ENCODE measurements around the gene DCBLD1. TPM values are rescaled to one million over a fixed set of nuclear protein-coding genes. Genes with fewer than 3 reads are reported as not detected.

The DCBLD1 gene
- total RNA-seq, 1 donor from 2014 or later: 32.3 TPM

DNA sequence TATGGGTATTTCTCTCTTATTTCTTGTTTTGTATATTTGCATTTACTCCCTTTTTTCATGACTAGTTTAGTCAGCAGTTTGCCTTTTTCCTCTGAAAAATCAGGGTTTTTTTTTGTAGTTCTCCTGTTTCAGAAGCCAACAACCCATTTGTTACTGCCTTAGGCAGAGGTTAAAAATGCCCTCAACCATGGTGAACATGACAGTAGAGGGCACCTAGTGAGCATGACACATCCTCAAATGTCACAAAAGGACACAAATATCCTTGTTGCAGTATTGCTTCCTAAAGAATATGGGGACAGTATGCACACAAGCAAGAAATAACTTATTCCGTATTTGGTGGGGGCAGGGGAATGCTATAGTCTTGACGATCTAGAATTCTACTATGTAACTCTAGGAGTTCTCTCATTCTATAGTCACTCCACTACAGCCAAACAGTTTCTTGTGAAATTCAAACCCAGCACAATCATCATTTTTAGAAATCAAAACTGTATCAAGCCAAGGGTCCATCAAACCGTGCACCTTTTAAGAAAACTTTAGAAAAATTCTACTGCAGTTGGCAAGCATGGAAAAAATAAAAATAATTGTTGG, 72.9 kb downstream of the DCBLD1 start:
- peak in 1 of 2 donors; percentile 26 for DNase-seq (ENCODE audit: low read depth in 2 of 2)

DNA sequence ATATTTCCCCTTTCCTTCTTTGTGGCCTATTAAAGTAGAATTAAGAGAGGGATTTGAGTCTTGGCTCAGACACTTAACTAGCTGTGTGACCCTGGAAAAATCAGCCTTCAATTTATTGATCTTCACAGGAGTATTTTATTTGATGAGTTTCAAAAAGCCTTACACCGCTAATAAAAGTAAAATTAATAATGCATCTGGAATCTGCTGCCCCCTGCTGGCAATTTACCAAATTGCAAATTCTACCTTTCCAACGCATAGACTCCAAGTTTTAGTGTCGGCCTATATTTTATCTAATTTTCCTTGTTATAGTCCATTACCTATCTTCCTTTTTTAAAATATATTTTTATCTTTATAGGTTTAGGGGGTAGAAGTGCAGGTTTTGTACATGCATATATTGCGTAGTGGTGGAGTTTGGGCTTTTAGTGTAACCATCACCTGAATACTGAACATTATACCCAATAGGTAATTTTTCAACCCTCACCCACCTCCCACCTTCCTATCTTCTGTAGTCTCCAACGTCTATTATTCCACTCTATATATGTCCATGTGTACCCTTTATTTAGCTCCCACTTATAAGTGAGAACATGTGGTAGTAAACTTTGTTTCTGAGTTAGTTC, 73.5 kb downstream of the DCBLD1 start:
- DNase-seq (ENCODE audit: low read depth in 2 of 2): peak; percentile 43 to 61

GRCh38 chr6:117557951-117558350, 75.5 kb downstream of the DCBLD1 start:
- no peak for DNase-seq (ENCODE audit: low read depth in 2 of 2)

DNA sequence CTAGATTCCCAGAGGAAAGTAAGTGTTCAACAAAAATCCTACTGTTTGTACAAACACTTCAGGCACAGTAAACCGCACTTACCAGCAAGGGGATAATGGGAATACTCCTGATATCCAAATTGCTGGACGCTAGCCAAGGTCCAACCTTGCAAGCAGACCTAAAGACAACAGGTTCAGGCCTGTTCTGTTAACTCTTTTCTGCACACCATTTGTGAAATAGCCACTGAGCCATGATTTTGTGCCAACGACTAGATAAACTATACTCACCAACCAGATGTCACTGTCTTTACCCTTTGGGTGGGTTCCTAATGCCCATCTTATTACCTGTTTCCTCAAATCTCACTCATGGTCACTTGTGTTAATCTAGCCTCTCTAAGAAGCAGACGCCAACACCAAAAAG, 76.3 kb downstream of the DCBLD1 start:
- no peak for DNase-seq (ENCODE audit: low read depth in 2 of 2)

GRCh38 chr6:117559299-117559698, 76.8 kb downstream of the DCBLD1 start:
- DNase-seq (ENCODE audit: low read depth in 2 of 2): no peak

DNA sequence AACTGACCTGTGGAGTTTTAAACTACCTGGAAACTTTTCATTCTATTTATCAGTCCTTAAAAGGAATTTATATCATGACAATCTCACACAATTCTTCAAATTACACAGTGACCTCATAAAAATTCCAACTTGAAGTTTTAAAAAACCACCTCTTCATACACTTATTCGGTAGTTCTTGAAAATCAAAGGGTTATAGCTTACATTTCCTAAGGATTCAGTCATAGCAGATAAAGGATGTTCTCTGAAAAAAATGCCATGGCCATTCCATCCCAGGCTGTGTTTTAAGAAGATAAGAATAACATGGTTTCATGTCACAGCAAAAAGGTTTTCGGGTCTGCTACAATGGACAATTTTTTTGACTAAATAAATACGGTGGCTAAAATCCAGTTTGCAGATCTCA, 78.7 kb downstream of the DCBLD1 start:
- no peak for DNase-seq (ENCODE audit: low read depth in 2 of 2)

DNA sequence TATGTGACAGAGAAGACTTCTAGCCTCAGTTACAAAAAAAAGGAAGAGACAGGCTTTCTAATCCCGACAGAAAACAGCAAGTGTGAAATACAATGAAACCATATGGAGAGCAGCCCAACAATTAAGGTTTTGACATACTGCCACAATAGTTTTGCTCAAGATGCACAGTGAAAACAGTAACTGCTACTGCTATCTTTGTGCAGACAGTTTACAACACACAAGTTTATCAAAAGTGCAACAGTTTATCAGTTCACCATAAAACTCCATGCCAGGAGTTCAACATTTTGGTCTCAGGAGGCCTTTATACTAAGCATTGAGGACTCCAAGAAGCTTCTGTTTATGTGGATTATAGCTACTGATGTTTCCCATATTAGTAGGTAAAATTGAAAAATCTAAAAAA, 82.2 kb downstream of the DCBLD1 start:
- no peak for DNase-seq (ENCODE audit: low read depth in 2 of 2)

DNA sequence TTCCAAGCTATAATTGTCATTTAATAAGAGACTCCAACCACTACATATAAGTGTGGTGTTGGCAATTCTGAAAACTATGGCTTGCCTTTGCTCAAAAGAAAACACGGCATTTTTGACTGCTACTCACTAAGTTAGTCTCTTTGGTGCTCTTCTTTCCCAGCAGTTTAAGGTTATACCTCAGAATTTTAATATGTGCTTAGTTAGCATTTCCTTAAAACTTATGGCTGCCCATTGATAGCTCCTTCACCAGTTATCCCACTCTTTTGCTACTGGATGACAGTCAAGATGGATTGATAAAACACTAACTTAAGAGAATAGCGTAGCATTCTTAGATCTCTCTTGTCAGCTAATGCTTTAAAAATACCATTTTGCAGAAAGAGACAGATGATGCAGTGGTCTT, 85.8 kb downstream of the DCBLD1 start:
- DNase-seq (ENCODE audit: low read depth in 2 of 2): no peak

DNA sequence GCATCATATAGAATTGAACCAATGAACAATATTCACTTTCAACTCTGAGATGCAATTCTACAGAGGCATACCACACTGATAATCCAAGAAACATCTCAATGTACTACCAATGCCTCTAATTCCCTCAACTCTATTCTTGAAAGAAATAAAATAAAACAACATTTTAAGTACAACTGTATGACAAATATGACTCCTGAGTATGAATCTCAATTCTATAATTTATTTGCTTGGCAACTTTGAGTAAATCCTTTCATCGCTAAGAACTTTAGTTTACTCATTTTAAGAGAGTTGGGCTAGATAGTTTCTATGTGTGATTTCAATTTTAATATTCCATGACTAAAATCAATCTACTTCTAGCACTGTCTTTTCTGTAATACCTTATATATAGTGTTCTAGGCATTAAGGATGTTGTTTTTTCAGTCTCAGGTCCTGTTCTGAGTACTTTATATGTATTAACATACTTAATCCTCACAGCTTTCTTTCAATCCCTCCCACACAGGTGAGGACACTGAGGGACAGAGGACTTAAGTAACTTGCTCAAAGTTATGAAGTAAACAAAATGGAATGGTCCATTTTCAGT, 86.4 kb downstream of the DCBLD1 start:
- no peak for DNase-seq (ENCODE audit: low read depth in 2 of 2)

DNA sequence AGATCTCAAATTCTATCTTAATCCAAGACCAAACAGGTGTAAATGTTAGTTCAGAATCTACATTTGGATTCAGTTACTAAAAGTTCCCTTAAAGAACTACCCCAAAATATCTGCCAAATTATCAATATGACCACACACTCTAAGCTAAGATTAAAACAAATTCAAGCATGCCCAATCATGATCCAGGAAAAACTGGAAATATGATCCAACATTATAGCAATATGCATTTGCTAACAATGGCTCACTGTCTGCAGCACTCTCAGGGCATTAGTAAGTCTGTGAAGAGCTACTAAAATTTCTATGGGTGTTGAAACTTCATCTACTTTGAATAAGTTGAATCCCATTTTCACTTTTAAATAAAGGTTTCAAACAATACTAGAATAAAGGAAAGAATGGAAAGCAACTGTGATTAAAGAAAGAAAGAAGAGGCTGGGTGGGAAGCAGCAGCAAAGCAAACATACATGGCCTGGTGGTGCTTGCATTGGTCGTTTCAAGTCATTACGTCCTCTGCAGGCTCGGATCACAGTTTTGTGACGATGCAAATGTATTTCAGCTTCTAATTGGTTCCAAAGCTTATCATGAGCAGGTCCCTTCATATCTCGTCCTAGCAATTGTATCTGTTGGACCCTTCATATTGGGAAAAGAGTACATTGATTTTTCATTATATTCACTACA, 90.7 kb downstream of the DCBLD1 start:
- no peak for DNase-seq (ENCODE audit: low read depth in 2 of 2)

DNA sequence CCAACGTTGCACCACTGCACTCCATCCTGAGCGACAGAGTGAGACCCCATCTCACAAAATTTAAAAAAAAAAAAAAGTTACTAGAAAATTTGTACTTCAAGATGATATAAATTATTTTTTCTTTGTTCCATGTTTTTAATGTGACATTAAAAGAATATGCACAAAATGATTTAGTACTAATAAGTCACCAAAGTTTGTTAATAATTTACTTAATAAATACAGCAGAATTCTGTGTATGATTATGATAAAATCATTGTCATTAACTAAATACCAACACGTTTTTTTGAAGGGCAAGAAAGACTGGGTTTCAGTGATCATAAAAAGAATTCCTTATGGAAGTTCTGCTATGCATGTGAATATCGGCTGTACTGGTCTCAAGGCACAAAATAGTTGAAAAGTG, 91.7 kb downstream of the DCBLD1 start:
- no peak for DNase-seq (ENCODE audit: low read depth in 2 of 2)

DNA sequence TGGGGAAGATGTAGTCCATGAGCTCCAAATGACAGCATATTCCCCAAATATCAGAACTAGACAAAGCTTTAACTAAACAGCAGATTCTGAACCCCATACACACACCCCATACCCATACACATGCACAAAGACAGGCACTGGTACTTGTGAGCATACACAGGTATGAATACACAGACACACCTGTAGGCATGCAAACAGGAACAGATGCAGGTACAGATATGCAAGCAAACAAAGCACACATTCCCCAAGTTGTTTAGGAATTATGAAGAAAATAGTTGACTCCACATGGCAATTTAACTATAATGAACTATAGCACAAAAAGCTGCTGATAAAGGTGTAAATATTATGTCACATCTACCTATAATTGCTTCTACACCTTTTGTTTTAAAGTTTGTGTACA, 103.2 kb downstream of the DCBLD1 start:
- no peak for DNase-seq (ENCODE audit: low read depth in 2 of 2)

GRCh38 chr6:117590447-117590846, 108.0 kb downstream of the DCBLD1 start:
- DNase-seq (ENCODE audit: low read depth in 2 of 2): no peak

DNA sequence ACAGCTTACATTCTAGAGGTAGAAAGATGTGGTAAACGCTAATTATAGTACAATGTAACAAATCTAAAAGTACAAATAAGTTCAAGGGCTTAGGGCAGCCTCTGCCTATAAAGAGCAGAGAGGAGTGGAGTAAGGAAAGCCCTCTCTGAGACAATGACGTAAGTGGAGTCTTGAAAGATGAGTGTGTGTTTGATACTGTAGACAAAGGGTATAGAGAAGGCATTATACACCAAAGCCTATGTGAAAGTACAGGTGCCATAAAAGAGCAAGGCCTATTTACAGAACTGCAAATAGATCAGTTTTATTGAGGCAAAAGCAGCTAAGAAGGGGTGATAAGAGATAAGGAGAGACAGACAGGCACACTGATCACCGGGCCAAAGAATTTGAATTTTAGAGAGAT, 108.9 kb downstream of the DCBLD1 start:
- peak in 1 of 2 donors; percentile 6 for DNase-seq (ENCODE audit: low read depth in 2 of 2)

- DNase-seq (ENCODE audit: low read depth in 2 of 2): no peak
Observed at GRCh38 chr6:117592983-117593759, 110.7 kb downstream of the DCBLD1 start.

- DNase-seq (ENCODE audit: low read depth in 2 of 2): no peak
Observed at GRCh38 chr6:117595099-117595923, 112.8 kb downstream of the DCBLD1 start.

GRCh38 chr6:117597755-117598154, 115.3 kb downstream of the DCBLD1 start:
- DNase-seq (ENCODE audit: low read depth in 2 of 2): no peak
